ENCODE data around the gene SLC18A2.
"Not testable (repeated sequence)": the region's sequence is repeated elsewhere in the genome, so short reads cannot be mapped to it uniquely, and the experiment has no call there.

The SLC18A2 gene

DNA sequence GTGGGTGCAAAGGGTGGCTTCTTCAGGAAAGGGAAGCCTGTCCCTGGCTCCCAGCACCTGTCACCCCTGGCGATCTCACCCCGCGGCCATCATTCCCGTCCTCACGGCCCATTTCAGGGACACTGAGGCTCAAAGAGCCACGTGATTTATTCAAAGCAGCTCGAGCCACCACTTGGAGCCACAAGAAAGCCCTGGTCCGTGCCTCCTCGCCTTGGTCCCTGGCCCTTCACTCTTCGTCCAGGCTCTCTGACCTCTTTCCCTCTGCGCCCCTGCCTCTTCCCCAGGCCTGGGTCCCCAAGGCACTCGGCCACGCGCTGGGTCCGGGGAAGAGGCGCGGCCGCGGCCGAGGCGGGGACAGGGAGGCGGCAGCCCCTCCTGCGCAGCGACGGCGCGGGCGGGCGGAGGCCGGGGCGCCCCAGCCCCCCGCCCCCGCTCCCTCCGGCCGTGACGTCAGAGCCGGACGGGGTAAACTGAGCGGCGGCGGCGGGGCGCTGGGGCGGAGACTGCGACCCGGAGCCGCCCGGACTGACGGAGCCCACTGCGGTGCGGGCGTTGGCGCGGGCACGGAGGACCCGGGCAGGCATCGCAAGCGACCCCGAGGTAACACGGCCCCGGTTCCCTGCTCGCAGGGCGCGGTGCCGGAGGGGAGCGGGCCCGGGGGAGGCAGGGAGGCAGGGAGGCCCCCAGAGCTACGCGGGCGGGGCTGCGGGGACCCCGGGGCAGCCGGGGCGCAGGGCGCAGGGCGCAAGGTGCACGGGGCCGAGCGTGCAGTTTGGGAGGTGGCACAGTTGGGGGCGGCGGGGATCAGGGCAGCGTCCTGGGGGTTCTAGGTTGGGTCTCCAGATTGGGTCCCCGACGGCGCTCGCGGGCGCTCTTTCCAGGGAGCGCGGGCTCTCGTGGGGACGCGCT lies at the start of gene SLC18A2:
Gene SLC18A2 (plus strand): TSS at position 494 of the 909 bp plus-strand sequence. CDS start 580 bp downstream, outside the sequence.
- DNase-seq (ENCODE audit: low read depth in 3 of 3): no peak

DNA sequence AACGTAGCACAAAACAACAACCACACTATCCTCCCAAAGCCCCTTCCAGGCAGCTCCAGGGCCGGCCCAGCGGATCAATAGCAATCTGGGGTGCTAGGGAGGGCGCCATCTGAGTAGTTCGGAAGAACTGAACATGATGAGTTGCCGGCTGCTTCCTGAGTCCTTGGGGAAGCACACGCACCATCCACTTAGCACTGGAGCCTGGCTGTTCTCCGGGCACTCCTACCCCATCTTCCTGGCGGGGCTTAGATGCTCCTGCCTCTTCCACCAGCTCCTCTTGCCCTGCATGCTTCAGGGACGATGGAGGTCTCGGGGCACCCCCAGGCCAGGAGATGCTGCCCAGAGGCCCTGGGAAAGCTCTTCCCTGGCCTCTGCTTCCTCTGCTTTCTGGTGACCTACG lies 43.7 kb upstream of the SLC18A2 start, which contains the start of gene KCNK18:
Gene KCNK18 (plus strand): TSS at position 301 of the 400 bp plus-strand sequence. CDS start 0 bp downstream, at position 301.
- DNase-seq (ENCODE audit: low read depth in 3 of 3): no peak

DNA sequence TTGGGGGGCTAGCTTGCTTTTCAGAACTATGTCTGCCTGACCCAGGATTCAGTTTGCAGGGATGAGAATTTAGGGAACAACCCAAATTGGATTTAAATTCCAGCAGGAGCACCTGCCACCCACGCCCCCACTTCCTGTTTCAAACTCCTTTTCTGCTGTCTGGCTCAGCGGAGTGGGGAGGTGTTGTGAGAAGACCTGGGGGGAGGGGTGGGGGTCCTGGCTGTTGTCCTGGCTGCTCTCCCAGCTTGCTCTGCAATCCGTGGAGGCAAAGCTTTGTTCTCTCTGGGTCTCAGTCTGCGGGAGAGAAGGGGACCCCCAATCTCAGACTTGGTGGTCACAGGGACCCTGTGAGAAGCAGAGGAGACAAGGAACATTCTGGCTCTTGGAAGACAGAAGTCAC lies 42.8 kb upstream of the SLC18A2 start:
- no peak for DNase-seq (ENCODE audit: low read depth in 3 of 3)

DNA sequence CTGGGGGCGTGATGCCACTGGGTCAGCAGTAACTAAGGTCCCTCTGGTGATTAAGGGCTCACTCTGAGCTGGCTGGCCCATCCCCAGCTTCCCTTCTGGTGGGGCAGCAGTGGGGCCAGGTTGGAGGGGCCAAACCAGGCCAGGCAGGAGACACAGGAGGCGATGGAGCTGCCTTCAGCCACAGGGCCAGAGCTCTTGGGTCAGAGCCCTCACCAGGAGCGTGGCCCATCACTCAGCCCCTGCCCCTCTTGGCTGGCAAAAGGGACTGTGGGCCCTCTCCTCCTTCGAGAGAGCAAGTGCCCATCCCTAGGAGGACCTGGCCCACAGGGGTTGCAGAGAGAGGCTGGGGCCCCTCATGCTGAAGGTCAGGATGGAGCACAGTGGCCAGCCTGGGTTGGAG lies 39.1 kb upstream of the SLC18A2 start:
- no peak for DNase-seq (ENCODE audit: low read depth in 3 of 3)

DNA sequence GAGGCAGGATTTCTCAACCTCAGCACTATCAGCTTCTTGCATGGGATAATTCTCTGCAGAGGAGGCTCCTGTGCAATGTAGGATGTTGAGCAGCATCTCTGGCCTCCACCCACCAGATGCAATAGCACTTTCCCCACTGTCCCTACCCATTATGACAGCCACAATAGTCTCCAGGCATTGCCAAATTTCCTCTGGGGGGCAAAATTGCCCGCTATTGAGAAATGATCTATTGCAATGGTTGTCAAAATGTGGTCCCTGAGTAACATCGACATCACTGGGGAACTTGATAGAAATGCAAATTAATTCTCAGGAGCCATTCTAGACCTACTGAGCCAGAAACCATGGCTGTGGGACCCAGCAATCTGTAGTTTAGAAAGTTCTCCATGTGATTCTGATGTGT lies 36.6 kb upstream of the SLC18A2 start:
- DNase-seq (ENCODE audit: low read depth in 3 of 3): no peak

DNA sequence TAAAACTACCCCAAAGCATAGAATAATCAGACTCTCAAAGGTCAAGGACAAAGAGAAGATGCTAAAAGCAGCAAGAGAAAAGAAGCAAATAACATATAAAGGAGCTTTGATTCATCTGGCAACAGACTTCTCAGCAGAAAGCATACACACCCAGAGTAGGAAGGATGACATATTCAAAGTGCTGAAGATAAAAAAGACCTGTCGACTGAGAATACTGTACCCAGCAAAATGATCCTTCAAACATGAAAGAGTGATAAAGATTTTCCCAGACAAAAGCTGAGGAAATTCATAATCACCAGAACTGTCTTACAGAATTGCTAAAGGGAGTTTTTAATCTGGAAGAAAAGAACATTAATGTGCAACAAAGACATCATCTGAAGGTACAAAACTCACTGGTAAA lies 28.7 kb upstream of the SLC18A2 start:
- no peak for DNase-seq (ENCODE audit: low read depth in 3 of 3)

DNA sequence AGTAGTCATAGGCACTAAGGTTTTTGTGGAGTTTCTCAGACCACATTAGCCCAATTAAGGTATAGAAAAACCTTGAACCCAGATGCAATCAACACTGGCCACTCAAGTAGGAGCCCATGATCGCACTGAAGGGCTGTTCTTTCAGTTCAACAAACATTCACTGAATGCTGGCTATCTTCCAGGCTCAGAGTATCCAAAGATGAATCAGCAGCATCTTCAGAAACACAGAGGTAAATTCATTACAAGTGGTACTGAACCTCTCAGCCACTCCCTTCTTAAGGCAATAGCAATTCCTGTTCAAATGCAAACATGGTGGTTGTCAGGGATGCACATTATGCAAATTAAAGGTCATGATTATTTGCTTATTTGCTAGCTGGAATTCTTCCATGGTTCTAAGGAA lies 26.5 kb upstream of the SLC18A2 start:
- no peak for DNase-seq (ENCODE audit: low read depth in 3 of 3)

DNA sequence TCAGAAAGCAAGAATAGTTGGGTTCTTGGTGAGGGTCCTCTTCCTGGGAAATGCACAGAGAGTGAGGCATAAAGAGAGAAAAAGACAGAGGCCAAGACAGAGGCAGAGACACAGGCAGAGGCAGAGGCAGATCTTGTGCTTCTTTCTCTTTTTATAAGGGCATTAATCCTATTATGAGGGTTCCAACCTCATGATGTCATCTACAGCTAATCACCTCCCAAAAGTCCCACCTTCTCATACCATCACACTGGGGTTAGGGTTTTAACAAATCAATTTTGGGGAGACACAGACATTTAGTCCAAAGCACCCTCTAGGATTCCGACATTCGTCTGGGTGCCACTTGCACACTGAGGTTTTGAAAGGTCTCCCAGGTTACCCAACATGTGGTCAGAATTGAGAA lies 25.8 kb upstream of the SLC18A2 start:
- no peak for DNase-seq (ENCODE audit: low read depth in 3 of 3)

DNA sequence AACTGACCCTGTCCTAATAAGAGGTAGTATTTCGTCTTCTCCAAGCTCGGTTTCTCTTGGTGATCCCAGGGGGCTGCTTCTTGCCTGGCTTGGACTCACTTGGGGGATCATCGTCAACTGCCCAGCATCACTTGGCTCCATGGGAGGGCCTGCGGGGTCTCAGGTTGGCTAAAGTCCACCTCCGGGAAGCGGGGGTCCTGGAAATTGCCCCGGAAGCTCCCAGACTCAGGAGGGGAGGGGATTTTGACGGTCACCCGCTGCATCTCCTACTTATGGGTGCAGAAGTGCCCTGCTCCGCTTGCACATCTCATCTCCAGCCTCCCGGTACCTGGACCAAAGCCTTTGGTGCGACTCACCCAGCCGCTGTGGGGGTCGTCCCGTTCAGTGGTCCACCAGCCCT lies 24.9 kb upstream of the SLC18A2 start:
- no peak for DNase-seq (ENCODE audit: low read depth in 3 of 3)

DNA sequence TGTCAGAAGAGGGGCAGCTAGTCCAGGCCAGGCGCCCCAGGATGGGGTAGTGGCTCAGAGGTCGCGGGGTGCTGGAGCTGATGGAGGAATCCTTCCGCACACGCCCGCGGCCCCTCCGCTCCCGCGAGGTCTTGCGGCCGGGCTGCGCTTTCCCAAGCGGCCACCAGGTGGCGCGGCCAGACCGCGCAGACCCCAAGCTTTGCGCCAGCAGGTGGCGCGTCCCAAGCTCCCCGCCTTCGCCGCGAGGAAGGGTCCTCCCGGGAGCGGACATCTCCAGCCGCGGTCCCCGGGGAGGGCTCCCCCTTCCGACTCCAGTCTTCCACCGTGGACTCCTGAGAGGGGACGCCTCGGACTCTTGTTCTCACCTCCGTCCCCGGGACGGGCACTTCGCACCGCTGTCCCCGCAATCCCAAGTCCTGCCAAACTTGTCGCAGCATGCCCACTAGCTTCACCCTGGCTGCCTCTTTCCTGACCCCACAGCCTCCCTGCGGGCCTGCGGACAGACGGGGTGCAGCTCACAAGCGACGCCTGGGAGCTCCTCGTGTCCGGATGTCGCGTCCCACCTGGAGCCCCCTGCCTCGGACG lies 24.2 kb upstream of the SLC18A2 start:
- DNase-seq (ENCODE audit: low read depth in 3 of 3): peak; percentile 27 to 58 (median 41)

DNA sequence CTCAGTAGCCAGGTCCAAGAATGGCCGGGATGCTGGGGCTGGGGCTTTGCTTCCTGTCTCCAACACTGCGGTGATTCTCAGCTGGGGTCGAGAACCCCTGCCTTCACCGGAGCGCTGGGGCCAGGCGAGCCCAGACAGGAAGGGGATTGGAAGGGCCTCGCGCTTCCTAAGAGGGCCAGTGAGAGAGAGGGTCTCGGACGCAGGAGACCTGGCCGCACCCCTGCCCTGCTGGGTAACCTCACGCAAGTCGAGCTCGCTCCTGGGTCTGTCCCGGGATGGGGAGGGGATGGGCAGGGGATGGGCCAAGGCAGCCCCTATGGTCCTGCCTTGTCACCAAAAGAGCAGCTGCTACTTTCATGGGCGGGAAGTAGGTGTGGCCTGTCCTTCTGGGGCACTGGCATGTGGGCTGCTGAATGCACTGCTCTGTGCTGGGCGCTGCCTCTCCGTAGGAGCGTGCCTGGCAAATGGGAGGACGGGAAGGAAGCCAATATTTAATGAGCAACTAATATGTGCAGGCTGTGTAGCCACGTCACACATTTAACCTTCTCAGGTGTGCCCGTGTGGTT lies 23.6 kb upstream of the SLC18A2 start:
- DNase-seq (ENCODE audit: low read depth in 3 of 3): no peak

DNA sequence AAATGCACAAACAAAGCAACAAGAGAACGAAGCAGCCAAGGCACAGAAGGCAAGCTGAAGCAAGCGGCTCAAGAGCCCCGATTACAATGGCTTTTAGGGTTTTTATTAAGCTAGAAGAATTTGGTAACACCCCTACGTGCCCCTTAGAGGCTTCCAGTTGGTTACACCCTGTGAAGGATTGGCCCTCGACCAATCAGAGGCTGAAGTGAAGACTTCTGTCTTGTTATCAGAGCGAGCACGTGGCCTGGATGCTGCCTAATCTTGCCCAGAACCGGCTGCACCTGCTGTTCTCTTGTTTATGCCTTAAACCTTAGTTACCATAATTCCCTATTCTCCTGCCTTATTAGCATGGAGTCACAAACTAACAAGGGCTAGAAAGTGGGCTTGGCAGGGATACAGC lies 22.3 kb upstream of the SLC18A2 start:
- no peak for DNase-seq (ENCODE audit: low read depth in 3 of 3)

DNA sequence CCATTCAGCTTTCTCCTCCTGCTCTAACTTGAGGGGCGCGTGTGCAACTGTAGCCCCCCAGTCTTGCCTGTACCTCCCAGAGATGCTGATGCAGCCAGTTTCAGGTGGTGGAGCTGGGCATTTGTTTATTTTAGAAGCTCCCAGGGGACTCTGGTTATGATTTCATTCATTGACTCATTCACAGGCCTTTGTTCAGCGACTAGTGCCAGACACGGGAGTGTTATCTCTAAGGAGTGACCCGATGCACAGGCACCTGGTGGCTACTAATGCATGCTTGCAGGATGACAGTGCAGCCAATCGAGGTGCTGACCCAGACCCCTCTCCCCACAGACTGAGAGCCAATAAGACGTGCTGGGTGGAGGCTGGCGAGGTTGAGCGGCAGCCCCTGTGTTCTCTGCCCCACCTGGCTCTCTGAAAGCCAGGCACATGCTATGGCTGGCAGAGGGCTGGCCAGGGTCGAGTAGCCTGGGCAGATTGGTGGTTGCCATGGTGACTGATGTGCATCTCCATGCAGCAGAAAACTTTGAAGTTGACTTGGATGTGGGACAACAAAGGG lies 19.7 kb upstream of the SLC18A2 start:
- DNase-seq (ENCODE audit: low read depth in 3 of 3): no peak

DNA sequence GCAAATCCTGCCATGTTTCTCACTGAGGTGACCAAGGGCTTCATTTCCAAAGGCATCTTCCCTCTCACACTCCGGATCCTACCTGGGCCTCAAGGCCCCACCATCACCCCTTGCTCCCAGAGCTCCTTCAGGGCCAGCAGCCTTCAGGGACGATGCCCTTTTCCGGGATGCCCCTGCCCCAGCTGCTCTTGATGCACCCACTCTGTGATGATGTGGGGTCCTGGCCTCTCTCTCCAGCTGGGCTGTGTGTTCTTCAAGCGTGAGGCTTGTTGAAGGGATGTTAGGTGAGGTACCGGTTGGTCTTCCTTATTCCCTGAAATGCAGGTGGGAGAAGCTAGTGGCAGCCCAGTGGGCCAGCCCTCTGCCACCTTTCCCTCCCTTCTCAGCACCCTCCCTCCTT lies 18.4 kb upstream of the SLC18A2 start:
- DNase-seq (ENCODE audit: low read depth in 3 of 3): no peak

DNA sequence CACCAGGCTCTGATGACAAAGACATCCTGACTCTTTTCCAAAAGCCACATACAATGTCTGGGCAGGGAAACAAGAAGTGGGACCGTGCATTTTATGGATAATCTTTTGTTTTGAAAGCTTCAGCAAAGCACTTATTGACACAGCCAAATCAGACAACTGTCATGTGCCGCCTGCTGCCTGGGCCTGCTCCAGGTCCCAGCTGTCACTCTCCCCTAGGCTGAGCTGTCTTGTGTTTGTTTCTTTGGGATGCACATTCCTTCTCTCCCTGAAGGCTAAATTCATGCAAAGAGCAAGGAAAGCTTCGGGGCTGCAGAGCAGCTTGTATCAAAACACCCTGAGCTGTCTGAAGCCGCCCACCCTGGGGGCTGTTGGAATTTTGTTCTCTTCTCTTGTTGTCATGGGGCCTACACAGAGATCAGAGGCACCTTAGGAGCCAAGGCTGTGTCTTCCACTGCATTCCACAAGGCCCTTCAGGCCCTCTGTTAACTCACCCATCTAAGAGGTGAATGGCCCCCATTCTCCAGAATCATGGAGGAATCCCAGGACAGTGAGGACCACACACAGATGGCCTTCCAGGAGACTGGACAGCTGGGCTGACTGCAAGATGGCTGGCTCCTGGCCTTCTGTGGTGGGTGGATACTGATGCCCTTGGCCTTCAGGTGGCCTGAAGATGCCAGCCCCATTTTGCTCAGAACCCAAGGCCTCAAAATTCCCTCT lies 17.8 kb upstream of the SLC18A2 start:
- DNase-seq (ENCODE audit: low read depth in 3 of 3): no peak

DNA sequence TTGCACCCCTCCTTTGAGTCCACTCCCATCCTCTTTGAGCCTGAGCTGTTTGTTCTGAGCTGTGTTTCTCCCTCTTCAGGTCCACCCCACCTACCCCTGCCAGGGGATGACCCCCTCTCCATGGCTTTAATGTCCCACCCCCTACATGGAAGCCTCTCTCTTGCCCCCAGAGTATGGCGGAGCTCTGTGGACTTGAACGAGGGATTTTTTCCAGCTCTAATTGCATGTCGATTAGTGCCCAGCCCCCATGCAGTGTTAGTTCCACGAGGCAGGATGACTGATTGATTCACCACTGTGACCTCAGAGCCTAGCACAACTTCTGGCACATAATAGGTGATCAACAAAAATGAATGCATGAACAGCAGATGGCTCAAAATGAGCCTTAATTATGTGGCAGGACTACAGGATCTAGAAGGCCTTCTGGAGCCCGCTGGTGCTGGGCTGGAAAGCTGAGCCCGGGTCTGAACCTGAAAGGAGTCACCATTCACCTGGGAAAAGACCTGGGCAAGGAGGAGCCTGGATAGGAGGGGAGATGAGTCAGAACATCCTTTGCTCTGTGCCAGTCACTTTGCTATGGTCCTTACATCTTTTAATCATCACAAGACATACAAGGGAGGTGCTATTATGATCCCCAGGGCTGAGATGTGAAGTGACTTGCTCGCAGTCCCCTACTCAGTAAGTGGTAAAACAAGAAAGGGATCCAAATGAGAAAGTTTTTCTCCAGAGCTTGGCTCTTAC lies 17.1 kb upstream of the SLC18A2 start:
- DNase-seq (ENCODE audit: low read depth in 3 of 3): no peak

DNA sequence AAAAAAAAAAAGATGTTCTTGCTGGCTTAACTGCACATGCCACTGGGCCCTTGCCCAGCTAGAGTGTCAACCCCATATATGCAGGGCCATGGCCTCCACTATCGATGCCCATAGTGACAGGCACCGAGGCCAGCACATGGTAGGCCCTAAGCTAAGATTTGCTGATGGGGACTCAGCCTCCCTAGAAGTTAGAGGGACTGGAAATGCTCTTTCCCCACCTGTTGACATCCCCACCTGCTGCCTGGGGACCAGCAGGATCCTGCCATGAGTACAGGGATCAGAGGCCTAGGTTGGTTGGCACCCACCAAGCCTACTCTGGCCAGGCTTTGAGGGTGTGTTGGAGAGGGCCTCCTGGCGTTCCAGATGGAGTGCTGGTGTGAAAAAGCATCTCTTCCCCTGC lies 16.0 kb upstream of the SLC18A2 start:
- no peak for DNase-seq (ENCODE audit: low read depth in 3 of 3)

DNA sequence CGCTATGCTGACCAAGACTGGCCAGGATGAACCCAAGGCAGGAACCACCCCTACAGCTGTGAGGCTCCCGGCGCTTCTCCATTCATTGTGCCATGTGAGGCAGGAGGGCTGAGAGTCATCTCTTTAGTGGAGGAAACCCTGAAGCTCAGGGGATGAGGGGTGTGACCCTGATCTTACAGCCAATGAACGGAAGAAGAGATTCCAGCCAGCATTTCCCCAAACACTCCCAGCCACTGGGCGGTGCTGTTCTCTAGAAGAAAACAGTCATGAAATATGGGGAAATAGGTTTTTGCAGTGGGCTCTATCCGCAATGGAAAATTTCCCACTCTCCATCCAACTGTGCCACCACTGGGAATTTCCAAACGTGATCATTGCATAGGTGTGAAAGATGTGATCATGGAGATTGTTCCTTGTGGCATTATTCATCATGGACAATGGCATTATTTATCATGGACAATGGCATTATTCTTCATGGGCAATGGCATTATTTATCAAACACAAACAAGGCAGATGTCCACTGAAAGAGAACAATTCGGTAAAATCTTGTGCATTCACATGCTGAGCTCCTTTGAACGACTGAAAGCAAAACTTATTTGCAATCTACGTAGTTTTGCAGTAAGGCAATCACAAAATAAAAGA lies 14.0 kb upstream of the SLC18A2 start:
- DNase-seq (ENCODE audit: low read depth in 3 of 3): no peak

DNA sequence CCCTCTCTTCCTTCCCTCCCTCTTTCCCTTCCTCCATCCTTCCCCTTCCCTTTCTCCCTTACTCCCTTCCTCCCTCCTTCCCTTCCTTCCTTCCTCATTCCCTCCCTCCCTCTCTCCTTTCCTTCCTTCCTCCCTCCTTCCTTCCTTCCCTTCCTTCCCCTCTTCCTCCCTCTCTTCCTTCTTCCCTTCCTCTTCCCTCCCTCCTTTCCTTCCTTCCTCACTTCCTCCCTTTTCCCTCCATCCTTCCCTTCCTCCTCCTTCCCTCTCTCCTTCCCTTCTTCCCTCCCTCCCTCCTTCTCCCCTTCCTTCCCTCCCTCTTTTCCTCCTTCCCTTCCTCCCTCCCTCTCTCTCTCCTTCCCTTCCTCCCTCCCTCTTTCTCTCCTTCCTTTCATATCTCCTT lies 12.7 kb upstream of the SLC18A2 start:
- DNase-seq (ENCODE audit: low read depth in 3 of 3): no peak

DNA sequence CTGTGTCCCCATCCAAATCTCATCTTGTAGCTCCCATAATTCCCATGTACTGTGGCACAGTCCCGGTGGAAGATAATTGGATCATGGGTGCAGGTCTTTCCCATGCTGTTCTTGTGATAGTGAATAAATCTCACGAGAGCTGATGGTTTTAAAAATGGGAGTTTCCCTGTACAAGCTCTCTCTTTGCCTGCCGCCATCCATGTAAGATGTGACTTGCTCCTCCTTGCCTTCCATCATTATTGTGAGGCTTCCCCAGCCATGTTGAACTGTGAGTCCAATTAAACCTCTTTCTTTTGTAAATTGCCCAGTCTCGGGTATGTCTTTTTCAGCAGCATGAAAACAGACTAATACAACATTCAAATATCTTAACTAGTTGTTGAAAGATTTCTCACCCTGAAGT lies 10.8 kb upstream of the SLC18A2 start:
- DNase-seq (ENCODE audit: low read depth in 3 of 3): not testable (repeated sequence)
